ENCODE results near the gene JUND.

The JUND gene

DNA sequence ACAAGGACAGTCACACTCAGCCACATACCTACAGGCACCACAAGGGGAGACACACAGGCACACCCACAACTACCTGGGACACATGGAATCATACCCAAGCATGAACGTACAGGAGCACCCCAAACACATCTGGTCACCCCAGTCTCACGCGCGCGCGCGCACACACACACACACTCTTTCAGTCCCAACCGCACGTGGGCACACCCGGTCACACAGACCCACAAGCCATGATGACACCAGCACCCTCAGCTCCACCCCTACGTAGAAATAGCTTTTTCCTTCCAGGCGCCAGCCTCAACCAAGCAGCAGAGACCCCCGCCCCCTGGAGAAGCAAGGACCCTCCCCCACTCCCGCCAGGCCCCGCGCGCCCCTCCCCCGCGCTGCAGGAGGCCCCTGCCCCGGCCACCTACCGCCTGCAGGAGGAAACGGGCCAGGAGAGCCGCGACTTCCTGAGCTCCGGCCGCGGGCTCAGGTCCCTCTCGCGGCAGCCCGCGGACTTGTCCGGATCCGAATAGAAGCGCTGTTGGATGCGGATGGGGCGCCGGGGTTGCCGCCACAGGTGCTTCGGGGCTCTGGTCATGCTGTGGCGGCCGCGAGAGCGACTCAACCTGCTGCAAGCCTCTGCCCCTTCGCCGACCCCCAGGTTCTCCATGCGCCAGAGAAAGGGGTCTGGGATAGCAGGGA, 48.7 kb downstream of the JUND start:
- no peak for DNase-seq

DNA sequence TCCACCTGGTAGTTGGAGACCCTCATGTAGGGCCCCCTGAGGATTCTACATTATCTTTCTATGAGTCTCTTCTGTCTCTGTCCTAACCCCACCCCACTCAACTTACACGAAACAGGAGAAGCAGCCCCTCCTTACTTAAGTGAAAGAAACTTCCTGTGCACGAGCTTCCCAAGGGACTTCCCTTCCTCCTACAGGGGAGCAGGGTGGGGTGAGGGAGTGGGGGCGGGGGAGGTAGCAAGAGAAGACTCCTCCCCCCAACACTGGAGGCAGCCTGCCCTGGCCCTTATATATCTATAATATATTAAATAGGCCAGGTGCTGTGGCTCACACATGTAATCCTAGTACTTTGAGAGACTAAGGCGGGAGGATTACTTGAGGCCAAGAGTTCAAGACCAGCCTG, 49.6 kb downstream of the JUND start:
- no peak for DNase-seq

GRCh38 chr19:18230941-18231734, 50.3 kb downstream of the JUND start:
- DNase-seq, result no peak

DNA sequence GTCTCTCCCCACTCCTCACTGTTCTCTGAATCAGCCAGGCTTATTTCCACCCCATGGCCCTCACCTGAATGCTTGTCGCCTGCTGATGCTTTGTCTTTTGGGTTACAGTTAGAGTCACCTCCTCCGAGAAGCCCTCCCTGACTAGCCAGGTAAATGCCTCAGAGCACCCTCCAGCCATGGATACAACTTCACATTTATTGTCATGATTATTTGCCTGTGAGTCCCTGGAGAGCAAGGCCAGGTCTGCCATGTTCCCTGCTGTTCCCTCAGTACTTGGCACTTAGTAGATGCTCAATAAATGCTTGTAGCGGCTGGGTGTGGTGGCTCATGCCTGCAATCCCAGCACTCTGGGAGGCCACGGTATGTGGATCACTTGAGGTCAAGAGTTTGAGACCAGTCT, 51.5 kb downstream of the JUND start:
- DNase-seq, result no peak

All from right forelimb (tissue), 1 donor.